ENCODE measurements around the gene CTXND1.

Gene CTXND1

DNA sequence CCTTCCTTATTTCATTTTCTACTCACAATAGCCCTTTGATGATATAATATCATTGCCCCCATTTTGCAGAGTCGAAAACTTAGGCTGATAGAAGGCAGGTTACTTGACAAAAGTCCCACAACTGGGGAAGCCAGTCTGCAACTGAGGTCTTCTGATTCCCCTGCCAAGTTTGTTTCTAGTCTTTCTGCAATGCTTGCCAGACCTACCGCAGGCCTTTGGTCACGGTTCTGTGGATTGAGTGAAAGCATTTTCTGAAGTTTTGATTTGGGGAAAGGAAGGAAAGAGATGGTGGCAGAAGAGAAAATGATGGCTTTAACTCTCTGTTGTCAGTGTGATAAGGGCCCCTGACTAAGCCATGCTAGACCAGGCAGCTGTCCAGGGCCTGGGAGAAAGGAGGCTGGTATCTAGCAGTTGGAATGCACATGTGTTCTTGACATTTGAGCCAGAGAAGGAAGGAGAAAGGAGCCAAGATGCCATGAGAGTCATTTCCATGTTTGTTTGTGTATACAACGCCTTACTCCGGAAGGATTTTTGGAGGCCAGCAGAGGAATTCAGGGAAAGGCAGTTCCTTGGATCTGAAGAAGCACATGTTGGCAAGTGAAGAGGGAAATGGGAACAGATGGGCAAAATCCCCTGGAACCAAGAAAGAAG lies 69.3 kb downstream of the CTXND1 start:
- ATAC-seq = peak; percentile 28; the same call in 2 of the 3 replicates
- TF ChIP-seq SNAI2 (CRISPR knock-in tag; IDR thresholded peaks at IDR 0.05) (no peak), ZC3H10 (CRISPR knock-in tag; IDR thresholded peaks at IDR 0.05) (no peak), ZFP3 (CRISPR knock-in tag; IDR thresholded peaks at IDR 0.05) (no peak), ZNF565 (CRISPR knock-in tag; conservative IDR thresholded peaks at IDR 0.05; ENCODE audit: low read depth) (no peak), ZNF8 (CRISPR knock-in tag; IDR thresholded peaks at IDR 0.05) (no peak), ARNTL (CRISPR knock-in tag; IDR thresholded peaks at IDR 0.05; ENCODE audit: borderline replicate concordance, low read depth) (no peak), ESRRG (CRISPR knock-in tag; IDR thresholded peaks at IDR 0.05) (no peak), TCF4 (CRISPR knock-in tag; IDR thresholded peaks at IDR 0.05; ENCODE audit: borderline replicate concordance) (no peak), ZNF70 (CRISPR knock-in tag; IDR thresholded peaks at IDR 0.05) (no peak), POU6F1 (CRISPR knock-in tag; IDR thresholded peaks at IDR 0.05; ENCODE audit: borderline replicate concordance, low read depth) (no peak)
- TF ChIP-seq, protein P1, sequence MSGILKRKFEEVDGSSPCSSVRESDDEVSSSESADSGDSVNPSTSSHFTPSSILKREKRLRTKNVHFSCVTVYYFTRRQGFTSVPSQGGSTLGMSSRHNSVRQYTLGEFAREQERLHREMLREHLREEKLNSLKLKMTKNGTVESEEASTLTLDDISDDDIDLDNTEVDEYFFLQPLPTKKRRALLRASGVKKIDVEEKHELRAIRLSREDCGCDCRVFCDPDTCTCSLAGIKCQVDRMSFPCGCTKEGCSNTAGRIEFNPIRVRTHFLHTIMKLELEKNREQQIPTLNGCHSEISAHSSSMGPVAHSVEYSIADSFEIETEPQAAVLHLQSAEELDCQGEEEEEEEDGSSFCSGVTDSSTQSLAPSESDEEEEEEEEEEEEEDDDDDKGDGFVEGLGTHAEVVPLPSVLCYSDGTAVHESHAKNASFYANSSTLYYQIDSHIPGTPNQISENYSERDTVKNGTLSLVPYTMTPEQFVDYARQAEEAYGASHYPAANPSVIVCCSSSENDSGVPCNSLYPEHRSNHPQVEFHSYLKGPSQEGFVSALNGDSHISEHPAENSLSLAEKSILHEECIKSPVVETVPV (CRISPR knock-in tag; IDR thresholded peaks at IDR 0.05) = no peak

- ATAC-seq = no peak
- TF ChIP-seq BACH2 (CRISPR knock-in tag; IDR thresholded peaks at IDR 0.05; ENCODE audit: borderline replicate concordance) = no peak
- TF ChIP-seq ZNF70 (CRISPR knock-in tag; IDR thresholded peaks at IDR 0.05) = no peak
- TF ChIP-seq ISL1 (CRISPR knock-in tag; IDR thresholded peaks at IDR 0.05) = no peak
- no peak for TF ChIP-seq ZFP3 (CRISPR knock-in tag; IDR thresholded peaks at IDR 0.05)
- TF ChIP-seq PPARA (CRISPR knock-in tag; IDR thresholded peaks at IDR 0.05; ENCODE audit: borderline replicate concordance) = no peak
- TF ChIP-seq POU6F1 (CRISPR knock-in tag; IDR thresholded peaks at IDR 0.05; ENCODE audit: borderline replicate concordance, low read depth) = no peak
- TF ChIP-seq, protein P2, sequence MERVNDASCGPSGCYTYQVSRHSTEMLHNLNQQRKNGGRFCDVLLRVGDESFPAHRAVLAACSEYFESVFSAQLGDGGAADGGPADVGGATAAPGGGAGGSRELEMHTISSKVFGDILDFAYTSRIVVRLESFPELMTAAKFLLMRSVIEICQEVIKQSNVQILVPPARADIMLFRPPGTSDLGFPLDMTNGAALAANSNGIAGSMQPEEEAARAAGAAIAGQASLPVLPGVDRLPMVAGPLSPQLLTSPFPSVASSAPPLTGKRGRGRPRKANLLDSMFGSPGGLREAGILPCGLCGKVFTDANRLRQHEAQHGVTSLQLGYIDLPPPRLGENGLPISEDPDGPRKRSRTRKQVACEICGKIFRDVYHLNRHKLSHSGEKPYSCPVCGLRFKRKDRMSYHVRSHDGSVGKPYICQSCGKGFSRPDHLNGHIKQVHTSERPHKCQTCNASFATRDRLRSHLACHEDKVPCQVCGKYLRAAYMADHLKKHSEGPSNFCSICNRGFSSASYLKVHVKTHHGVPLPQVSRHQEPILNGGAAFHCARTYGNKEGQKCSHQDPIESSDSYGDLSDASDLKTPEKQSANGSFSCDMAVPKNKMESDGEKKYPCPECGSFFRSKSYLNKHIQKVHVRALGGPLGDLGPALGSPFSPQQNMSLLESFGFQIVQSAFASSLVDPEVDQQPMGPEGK (CRISPR knock-in tag; IDR thresholded peaks at IDR 0.05; ENCODE audit: borderline replicate concordance) = no peak
- no peak for TF ChIP-seq TSHZ2 (CRISPR knock-in tag; IDR thresholded peaks at IDR 0.05)
- no peak for TF ChIP-seq ZC3H10 (CRISPR knock-in tag; IDR thresholded peaks at IDR 0.05)
- TF ChIP-seq OSR1 (CRISPR knock-in tag; IDR thresholded peaks at IDR 0.05) = no peak
- TF ChIP-seq ZNF565 (CRISPR knock-in tag; conservative IDR thresholded peaks at IDR 0.05; ENCODE audit: low read depth) = no peak
- TF ChIP-seq CSDC2 (CRISPR knock-in tag; IDR thresholded peaks at IDR 0.05) = no peak
- TF ChIP-seq TCF4 (CRISPR knock-in tag; IDR thresholded peaks at IDR 0.05; ENCODE audit: borderline replicate concordance) = no peak
- TF ChIP-seq, protein P3, sequence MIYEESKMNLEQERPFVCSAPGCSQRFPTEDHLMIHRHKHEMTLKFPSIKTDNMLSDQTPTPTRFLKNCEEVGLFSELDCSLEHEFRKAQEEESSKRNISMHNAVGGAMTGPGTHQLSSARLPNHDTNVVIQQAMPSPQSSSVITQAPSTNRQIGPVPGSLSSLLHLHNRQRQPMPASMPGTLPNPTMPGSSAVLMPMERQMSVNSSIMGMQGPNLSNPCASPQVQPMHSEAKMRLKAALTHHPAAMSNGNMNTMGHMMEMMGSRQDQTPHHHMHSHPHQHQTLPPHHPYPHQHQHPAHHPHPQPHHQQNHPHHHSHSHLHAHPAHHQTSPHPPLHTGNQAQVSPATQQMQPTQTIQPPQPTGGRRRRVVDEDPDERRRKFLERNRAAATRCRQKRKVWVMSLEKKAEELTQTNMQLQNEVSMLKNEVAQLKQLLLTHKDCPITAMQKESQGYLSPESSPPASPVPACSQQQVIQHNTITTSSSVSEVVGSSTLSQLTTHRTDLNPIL (CRISPR knock-in tag; IDR thresholded peaks at IDR 0.05; ENCODE audit: low read depth) = no peak
- no peak for TF ChIP-seq GLIS3 (CRISPR knock-in tag; IDR thresholded peaks at IDR 0.05)
These were observed 71.0 kb downstream of the CTXND1 start for GRCh38 chr15:80180986-80181385.

All from SK-N-SH treated with all-trans-retinoic acid at 6 μM for 48 hours (cell line).